ENCODE measurements around the gene OTUD3. TPM values are rescaled to one million over a fixed set of nuclear protein-coding genes. Genes with fewer than 3 reads are reported as not detected.
"Not testable (repeated sequence)": the region's sequence is repeated elsewhere in the genome, so short reads cannot be mapped to it uniquely, and the experiment has no call there.

Gene OTUD3
- total and polyA plus RNA-seq, 2 experiments from 2014 or later, result 1.3 to 5.6 TPM

DNA sequence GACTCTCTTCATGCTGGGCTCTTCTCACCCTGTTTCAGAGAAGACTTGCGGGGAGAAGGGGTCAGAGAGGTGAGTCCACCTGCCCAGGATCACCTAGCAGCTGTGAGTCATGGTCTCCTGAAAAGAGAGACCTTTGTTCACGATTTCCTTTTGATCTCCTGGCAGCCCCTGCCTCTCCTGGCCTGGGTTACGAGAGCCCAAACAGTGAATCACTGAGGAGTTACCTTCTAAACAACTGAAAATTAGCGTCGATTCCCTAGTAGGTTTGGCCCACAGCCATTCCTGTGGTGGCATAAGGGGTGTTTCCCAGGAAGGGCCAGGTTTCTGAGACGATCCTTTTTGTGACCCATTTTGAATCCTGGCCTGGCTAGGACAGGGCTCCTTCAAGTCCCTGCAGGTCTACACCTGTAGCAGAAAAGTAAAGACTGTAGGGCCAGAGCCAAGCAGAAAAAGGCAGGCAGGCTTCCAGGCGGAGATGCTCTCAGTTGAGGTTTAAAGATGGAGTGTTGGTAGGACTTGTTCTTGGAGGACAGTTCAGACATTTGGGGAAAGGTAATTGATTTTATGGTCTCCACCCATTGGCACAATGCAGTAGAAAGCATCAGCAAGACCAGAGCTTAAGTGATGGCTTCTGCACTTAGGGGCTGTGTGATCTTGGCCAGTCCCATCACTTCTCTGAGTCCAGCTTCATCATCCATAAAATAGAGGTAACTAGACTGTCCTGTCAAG is 43.3 kb downstream of the OTUD3 start:
- no peaks in the 10 kb centered on the region for H3K4me1 ChIP-seq (ENCODE audit: low read depth)
- DNase-seq (ENCODE audit: low read depth in 1 of 2, low spot score in 1 of 2), result no peak
- H3K36me3 ChIP-seq, result no peaks in the 10 kb centered on the region
- TF ChIP-seq, protein P1, sequence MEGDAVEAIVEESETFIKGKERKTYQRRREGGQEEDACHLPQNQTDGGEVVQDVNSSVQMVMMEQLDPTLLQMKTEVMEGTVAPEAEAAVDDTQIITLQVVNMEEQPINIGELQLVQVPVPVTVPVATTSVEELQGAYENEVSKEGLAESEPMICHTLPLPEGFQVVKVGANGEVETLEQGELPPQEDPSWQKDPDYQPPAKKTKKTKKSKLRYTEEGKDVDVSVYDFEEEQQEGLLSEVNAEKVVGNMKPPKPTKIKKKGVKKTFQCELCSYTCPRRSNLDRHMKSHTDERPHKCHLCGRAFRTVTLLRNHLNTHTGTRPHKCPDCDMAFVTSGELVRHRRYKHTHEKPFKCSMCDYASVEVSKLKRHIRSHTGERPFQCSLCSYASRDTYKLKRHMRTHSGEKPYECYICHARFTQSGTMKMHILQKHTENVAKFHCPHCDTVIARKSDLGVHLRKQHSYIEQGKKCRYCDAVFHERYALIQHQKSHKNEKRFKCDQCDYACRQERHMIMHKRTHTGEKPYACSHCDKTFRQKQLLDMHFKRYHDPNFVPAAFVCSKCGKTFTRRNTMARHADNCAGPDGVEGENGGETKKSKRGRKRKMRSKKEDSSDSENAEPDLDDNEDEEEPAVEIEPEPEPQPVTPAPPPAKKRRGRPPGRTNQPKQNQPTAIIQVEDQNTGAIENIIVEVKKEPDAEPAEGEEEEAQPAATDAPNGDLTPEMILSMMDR (IDR thresholded peaks at IDR 0.05; ENCODE audit: low read depth, low read length), result no peak
- no peaks in the 10 kb centered on the region for H3K27me3 ChIP-seq
- H3K9me3 ChIP-seq (ENCODE audit: low read depth), result no peaks in the 10 kb centered on the region
- no peak overlapping the region for H3K4me3 ChIP-seq
- H3K27ac ChIP-seq, result no peak overlapping the region

DNA sequence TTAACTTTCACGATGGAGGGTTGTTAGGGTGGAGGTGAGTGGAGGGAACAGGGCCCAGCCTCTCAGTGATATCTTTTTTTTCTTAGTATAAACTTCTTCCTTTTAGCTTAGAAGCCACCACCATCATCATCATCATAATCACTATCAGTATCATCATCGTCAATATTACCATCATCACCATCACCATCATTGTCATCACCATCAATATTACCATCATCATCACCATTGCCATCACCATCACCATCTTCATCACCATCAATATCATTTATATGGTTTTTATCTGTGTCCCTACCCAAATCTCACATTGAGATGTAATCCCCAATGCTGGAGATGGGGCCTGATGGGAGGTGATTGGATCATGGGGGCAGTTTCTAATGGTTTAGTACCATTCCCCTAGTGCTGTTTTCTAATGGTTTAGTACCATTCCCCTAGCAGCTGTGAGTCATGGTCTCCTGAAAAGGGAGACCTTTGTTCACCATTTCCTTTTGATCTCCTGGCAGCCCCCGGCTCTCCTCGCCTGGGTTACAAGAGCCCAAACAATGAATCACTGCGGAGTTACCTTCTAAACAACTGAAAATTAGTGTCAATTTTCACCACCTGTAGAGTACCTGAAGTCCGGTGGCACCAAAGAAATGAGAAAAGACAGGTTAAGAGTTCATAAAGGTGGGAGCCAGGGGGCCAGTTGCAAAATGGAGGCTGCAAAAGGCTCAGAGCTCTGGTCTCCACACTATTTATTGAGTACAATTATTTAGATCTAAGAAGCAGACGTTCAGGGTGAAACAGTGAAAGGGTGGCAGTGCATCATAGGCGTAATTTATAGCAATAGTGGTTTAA is 44.3 kb downstream of the OTUD3 start:
- TF ChIP-seq, protein P1 (IDR thresholded peaks at IDR 0.05; ENCODE audit: low read depth, low read length), result no peak
- H3K9me3 ChIP-seq (ENCODE audit: low read depth), result no peaks in the 10 kb centered on the region
- no peak overlapping the region for H3K27ac ChIP-seq
- H3K36me3 ChIP-seq, result no peaks in the 10 kb centered on the region
- no peaks in the 10 kb centered on the region for H3K4me1 ChIP-seq (ENCODE audit: low read depth)
- no peak for DNase-seq (ENCODE audit: low read depth in 1 of 2, low spot score in 1 of 2)
- H3K27me3 ChIP-seq, result no peaks in the 10 kb centered on the region
- H3K4me3 ChIP-seq, result no peak overlapping the region

DNA sequence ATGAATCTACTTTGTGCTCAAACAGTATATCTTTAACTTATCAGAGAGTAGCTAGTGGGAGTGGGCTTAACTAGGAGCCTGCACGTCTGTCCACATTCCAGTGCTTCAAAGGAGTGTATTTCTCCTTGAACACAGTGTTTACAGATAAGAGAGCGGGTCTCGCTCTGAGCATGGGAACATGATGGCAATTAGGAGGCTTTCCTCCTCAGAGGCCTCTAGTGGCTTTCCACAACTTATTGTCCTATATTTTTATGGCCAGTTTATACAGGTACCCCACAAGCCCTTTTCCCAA is 44.9 kb downstream of the OTUD3 start:
- peak in 1 of 2 donors; percentile 48 for DNase-seq (ENCODE audit: low read depth in 1 of 2, low spot score in 1 of 2)
- H3K36me3 ChIP-seq; H3K27me3 ChIP-seq; H3K27ac ChIP-seq; H3K4me1 ChIP-seq (ENCODE audit: low read depth); H3K4me3 ChIP-seq; H3K9me3 ChIP-seq (ENCODE audit: low read depth): not testable (repeated sequence)

DNA sequence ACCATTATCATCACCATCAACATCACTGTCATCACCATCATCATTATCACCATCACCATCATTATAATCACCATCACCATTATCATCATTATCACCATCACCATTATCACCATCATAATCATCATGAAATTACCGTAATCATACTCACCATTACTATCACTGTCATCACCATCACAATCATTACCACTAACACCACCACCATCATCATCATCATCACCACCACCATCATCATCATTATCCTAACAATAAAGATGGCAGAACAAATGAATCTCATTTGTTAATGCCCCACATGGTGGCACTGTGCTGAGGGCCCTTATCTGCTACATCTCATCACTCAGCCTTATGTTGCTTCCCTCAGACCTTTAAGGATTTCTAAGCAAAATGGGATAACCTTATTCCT is 50.7 kb downstream of the OTUD3 start:
- Histone ChIP-seq H3K36me3 (no peaks in the 10 kb centered on the region), H3K27ac (no peak overlapping the region), H3K4me1 (ENCODE audit: low read depth) (no peaks in the 10 kb centered on the region), H3K27me3 (no peaks in the 10 kb centered on the region), H3K4me3 (no peak overlapping the region), H3K9me3 (ENCODE audit: low read depth) (no peaks in the 10 kb centered on the region)
- TF ChIP-seq, protein P1 (IDR thresholded peaks at IDR 0.05; ENCODE audit: low read depth, low read length), result no peak
- no peak for DNase-seq (ENCODE audit: low read depth in 1 of 2, low spot score in 1 of 2)

DNA sequence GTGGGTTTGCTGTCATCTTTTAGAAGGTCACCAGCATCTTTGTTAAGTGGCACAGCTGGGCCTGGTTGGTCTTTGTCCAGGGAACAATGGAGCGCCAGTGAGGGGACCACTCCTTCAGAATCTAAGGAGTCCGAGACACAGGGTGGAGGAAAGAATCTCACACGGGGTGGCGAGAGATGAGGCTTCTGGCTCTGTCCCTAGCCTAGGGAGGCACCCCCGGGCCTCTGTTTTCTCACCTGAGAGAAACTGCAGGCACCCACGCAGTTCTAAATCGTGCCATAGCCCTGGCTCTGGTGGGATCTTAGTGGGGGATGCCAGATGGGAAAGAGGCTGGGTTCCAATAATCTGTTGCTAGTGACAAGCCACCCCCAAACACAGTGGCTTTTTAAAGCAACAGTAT is 52.1 kb downstream of the OTUD3 start:
- H3K4me1 ChIP-seq (ENCODE audit: low read depth), result no peaks in the 10 kb centered on the region
- no peaks in the 10 kb centered on the region for H3K36me3 ChIP-seq
- H3K27me3 ChIP-seq, result no peaks in the 10 kb centered on the region
- no peak overlapping the region for H3K27ac ChIP-seq
- no peaks in the 10 kb centered on the region for H3K9me3 ChIP-seq (ENCODE audit: low read depth)
- TF ChIP-seq, protein P1 (IDR thresholded peaks at IDR 0.05; ENCODE audit: low read depth, low read length), result no peak
- no peak overlapping the region for H3K4me3 ChIP-seq
- no peak for DNase-seq (ENCODE audit: low read depth in 1 of 2, low spot score in 1 of 2)

DNA sequence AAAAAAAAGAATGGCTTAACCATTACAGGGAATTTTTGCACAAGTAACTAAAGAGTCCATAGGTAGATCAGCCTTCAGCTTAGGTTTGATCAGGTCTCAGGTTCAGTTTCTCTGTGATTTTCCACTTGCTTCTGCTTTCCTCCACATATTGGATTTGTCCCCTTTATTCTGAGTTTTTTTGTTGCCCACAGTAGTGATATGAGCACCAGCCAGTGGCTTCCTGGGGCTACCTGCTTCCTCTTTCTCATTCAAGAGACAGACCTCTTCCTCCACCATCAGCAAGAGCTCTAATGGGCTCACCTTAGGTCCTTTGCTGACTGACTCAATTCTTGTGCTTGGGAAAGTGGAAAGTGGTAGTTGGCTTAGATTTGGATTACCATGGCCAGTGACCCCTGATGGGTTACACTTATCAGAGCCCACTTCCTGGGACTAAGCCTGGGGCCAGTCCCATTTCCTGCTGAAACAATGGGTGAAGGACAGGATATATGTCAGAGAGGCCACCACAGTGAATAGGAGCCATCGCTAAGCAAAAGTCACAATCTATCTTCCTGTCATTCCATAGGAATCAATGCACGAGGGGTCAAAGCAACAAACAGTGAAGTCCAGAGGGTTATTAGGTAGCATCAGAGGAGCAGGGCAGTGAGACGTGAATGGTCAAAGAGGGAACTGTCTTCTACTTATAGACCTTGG is 54.0 kb downstream of the OTUD3 start:
- DNase-seq (ENCODE audit: low read depth in 1 of 2, low spot score in 1 of 2), result no peak
- H3K9me3 ChIP-seq (ENCODE audit: low read depth), result no peaks in the 10 kb centered on the region
- H3K27me3 ChIP-seq, result no peaks in the 10 kb centered on the region
- no peaks in the 10 kb centered on the region for H3K36me3 ChIP-seq
- TF ChIP-seq, protein P1 (IDR thresholded peaks at IDR 0.05; ENCODE audit: low read depth, low read length), result no peak
- H3K27ac ChIP-seq, result no peak overlapping the region
- no peaks in the 10 kb centered on the region for H3K4me1 ChIP-seq (ENCODE audit: low read depth)
- no peak overlapping the region for H3K4me3 ChIP-seq

All from cardiac muscle cell (in vitro differentiated cells and primary cell).